ENCODE measurements around the gene HAGH. TPM values are rescaled to one million over a fixed set of nuclear protein-coding genes. Genes with fewer than 3 reads are reported as not detected.
A peak's percentile ranks its signal among the peaks of the same experiment; 100 is the strongest.
"Not testable (repeated sequence)": the region's sequence is repeated elsewhere in the genome, so short reads cannot be mapped to it uniquely, and the experiment has no call there.

The HAGH gene
- total and polyA plus RNA-seq, 12 donors, result 115 to 179 (median 161) TPM

GRCh38 chr16:1809281-1809801 is 17.3 kb downstream of the HAGH start:
- TF ChIP-seq CTCF (IDR thresholded peaks at IDR 0.05), result no peak
- ATAC-seq, result no peak
- DNase-seq, result no peak
- 73 to 83% methylated on average over 27 to 28 of the region's 28 CpGs for WGBS, 2 donors
- no peaks in the 10 kb centered on the region for H3K27me3 ChIP-seq
- H3K9me3 ChIP-seq, result peaks cover 0 to 4% (median 0%) of the 10 kb centered on the region in 11 donors
- peaks cover 0 to 86% (median 18%) of the 10 kb centered on the region in 9 donors for H3K36me3 ChIP-seq
- intact Hi-C loops (cut with DNase I), result no loop called here
- H3K4me1 ChIP-seq, result no peaks in the 10 kb centered on the region
- H3K4me3 ChIP-seq, result no peak overlapping the region
- H3K27ac ChIP-seq, result no peak overlapping the region

GRCh38 chr16:1808691-1809090 is 17.9 kb downstream of the HAGH start:
- TF ChIP-seq CTCF (IDR thresholded peaks at IDR 0.05), result no peak
- H3K4me3 ChIP-seq, result no peak overlapping the region
- intact Hi-C loops (cut with DNase I), result no loop called here
- H3K4me1 ChIP-seq, result no peaks in the 10 kb centered on the region
- DNase-seq (no peak), ATAC-seq (no peak)
- peaks cover 0 to 81% (median 18%) of the 10 kb centered on the region in 9 donors for H3K36me3 ChIP-seq
- 80 to 88% methylated on average over 18 of the region's 18 CpGs for WGBS, 2 donors
- no peaks in the 10 kb centered on the region for H3K27me3 ChIP-seq
- H3K9me3 ChIP-seq, result peaks cover 0 to 4% (median 0%) of the 10 kb centered on the region in 11 donors
- H3K27ac ChIP-seq, result no peak overlapping the region

GRCh38 chr16:1807626-1808025 is 19.0 kb downstream of the HAGH start:
- H3K4me3 ChIP-seq, result no peak overlapping the region
- H3K36me3 ChIP-seq, result peaks cover 0 to 75% (median 18%) of the 10 kb centered on the region in 9 donors
- TF ChIP-seq CTCF (IDR thresholded peaks at IDR 0.05), result no peak
- intact Hi-C loops (cut with DNase I), result no loop called here
- DNase-seq (no peak), ATAC-seq (no peak)
- H3K4me1 ChIP-seq, result no peaks in the 10 kb centered on the region
- 88 to 92% methylated on average over 10 of the region's 10 CpGs for WGBS, 2 donors
- no peak overlapping the region for H3K27ac ChIP-seq
- H3K27me3 ChIP-seq, result no peaks in the 10 kb centered on the region
- peaks cover 0 to 4% (median 0%) of the 10 kb centered on the region in 11 donors for H3K9me3 ChIP-seq

- Histone ChIP-seq H3K4me1 (no peaks in the 10 kb centered on the region), H3K27ac (no peak overlapping the region), H3K27me3 (no peaks in the 10 kb centered on the region), H3K4me3 (no peak overlapping the region), H3K36me3 (peaks cover 0 to 15% (median 0%) of the 10 kb centered on the region in 9 donors), H3K9me3 (peaks cover 0 to 17% (median 0%) of the 10 kb centered on the region in 11 donors)
- 84% methylated on average over 10 of the region's 10 CpGs for WGBS, 2 donors
- no peak for TF ChIP-seq CTCF (IDR thresholded peaks at IDR 0.05)
- intact Hi-C loops (cut with DNase I), result no loop called here
- no peak for ATAC-seq
- peak in 1 of 2 donors; percentile 2 for DNase-seq
These were observed 25.9 kb downstream of the HAGH start for GRCh38 chr16:1800701-1801100.

GRCh38 chr16:1799263-1799662 is 27.4 kb downstream of the HAGH start:
- 83 to 87% methylated on average over 5 of the region's 5 CpGs for WGBS, 2 donors

More at GRCh38 chr16:1799263-1799662, 27.4 kb downstream of the HAGH start:
- H3K4me3 ChIP-seq, H3K36me3 ChIP-seq, H3K27me3 ChIP-seq, H3K4me1 ChIP-seq, ATAC-seq, DNase-seq, H3K27ac ChIP-seq: not testable (repeated sequence)
- peaks cover 0 to 17% (median 0%) of the 10 kb centered on the region in 11 donors for H3K9me3 ChIP-seq
- intact Hi-C loops (cut with DNase I), result loop anchor here in 1 of 10 donors (10.0 kb wide), 1 partner anchor 64 kb away; no protein-coding TSS in a partner anchor
